PFSK-1 (cell line): Measurements from ENCODE around the gene TSPYL2.

Source experiments
- FOXP2 ChIP-seq: optimal IDR thresholded peaks from 2 replicates; pipeline ENCODE3; 2011; ENCODE audit warnings: borderline replicate concordance, control low read depth, inconsistent platforms; ENCODE audit not compliant: insufficient read depth; ENCODE audit errors: extremely low read length, extremely low read depth
- POLR2AphosphoS5 ChIP-seq: IDR thresholded peaks from 2 replicates; pipeline ENCODE4 v1.6.1; 2012; ENCODE audit warnings: low read depth, mild to moderate bottlenecking, control low read depth, low read length, moderate library complexity
- REST ChIP-seq, 2 experiments: IDR thresholded peaks; 2 replicates each; pipeline versions ENCODE4 v1.6.1 to v1.8.0; 2011 to 2012; ENCODE audit warnings: low read depth in 2 of 2, low read length in 2 of 2, control low read depth in 1 of 2, inconsistent platforms in 1 of 2, mild to moderate bottlenecking in 1 of 2, moderate library complexity in 1 of 2; ENCODE audit not compliant: insufficient read depth in 1 of 2
- SIN3A ChIP-seq: IDR thresholded peaks from 2 replicates; pipeline ENCODE4 v1.6.1; 2012; ENCODE audit warnings: mild to moderate bottlenecking, low read length, moderate library complexity, borderline replicate concordance; ENCODE audit not compliant: insufficient read depth
- TAF1 ChIP-seq: IDR thresholded peaks from 2 replicates; pipeline ENCODE4 v1.6.1; 2012; ENCODE audit warnings: low read length, control low read depth, borderline replicate concordance; ENCODE audit not compliant: insufficient read depth

TSPYL2 gene

GRCh38 chrX:53071604-53072417 is 10.4 kb upstream of the TSPYL2 start:
- no peak for TF ChIP-seq POLR2AphosphoS5
- TF ChIP-seq FOXP2: no peak
- no peak for TF ChIP-seq REST (IDR thresholded peaks at IDR 0.05; ENCODE audit: insufficient read depth in 1 of 2, low read depth in 2 of 2, low read length in 2 of 2)
- no peak for TF ChIP-seq TAF1
- no peak for TF ChIP-seq SIN3A

- TF ChIP-seq TAF1 (no peak), REST (IDR thresholded peaks at IDR 0.05; ENCODE audit: insufficient read depth in 1 of 2, low read depth in 2 of 2, low read length in 2 of 2) (no peak), POLR2AphosphoS5 (no peak), SIN3A (no peak), FOXP2 (no peak)
Measured at GRCh38 chrX:53072418-53073114, 9.6 kb upstream of the TSPYL2 start.

GRCh38 chrX:53073115-53073586 is 9.0 kb upstream of the TSPYL2 start:
- TF ChIP-seq FOXP2: no peak
- no peak for TF ChIP-seq SIN3A
- no peak for TF ChIP-seq TAF1
- no peak for TF ChIP-seq REST (IDR thresholded peaks at IDR 0.05; ENCODE audit: insufficient read depth in 1 of 2, low read depth in 2 of 2, low read length in 2 of 2)
- TF ChIP-seq POLR2AphosphoS5: no peak

- TF ChIP-seq POLR2AphosphoS5: no peak
- no peak for TF ChIP-seq FOXP2
- TF ChIP-seq SIN3A: no peak
- no peak for TF ChIP-seq REST (IDR thresholded peaks at IDR 0.05; ENCODE audit: insufficient read depth in 1 of 2, low read depth in 2 of 2, low read length in 2 of 2)
- TF ChIP-seq TAF1: no peak
Measured at GRCh38 chrX:53075011-53075410, 7.2 kb upstream of the TSPYL2 start.
